ENCODE measurements around the gene GOLT1B. TPM values are rescaled to one million over a fixed set of nuclear protein-coding genes. Genes with fewer than 3 reads are reported as not detected.

GOLT1B gene, protein sequence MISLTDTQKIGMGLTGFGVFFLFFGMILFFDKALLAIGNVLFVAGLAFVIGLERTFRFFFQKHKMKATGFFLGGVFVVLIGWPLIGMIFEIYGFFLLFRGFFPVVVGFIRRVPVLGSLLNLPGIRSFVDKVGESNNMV
- 10.9 and 45.6 TPM in 2 replicates for total RNA-seq (ENCODE audit: low replicate concordance)

GRCh38 chr12:21501258-21502163 lies at the start of gene GOLT1B, which contains the start of gene RECQL:
TSS of gene GOLT1B (plus strand) at chr12:21501789. CDS start at chr12:21501924, 135 bp downstream.
TSS of gene RECQL (minus strand) at chr12:21501635. CDS start at chr12:21499570, 2,065 bp downstream.

DNA sequence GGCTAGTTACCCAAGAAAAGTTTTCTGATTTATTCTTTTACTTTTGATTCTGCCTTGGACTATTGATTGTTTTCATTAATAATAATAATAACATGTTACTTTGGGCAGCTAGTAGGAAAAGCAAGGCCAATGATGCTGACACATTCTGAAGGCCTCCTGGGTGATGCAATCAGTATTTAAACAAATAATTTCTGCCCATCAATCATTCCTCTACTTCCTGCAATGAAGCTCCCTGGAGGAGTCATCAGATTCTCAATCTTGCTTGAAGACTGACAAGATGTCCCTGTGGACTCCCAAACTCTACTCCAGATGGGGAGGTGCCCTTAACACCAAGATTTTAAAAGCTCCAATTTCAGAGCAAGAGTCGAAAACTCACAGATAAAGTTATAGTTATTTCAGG lies 24.5 kb downstream of the GOLT1B start, which contains the start of gene SPX:
SPX (plus strand) TSS at position 244 of the 400 bp plus-strand sequence. CDS start 177 bp downstream, outside the sequence.

Other genes starting within 250 kb of the GOLT1B start
- not detected in 2 replicates for gene SLCO1A2, start 166.9 kb upstream of the GOLT1B start, total RNA-seq (ENCODE audit: low replicate concordance)
- gene IAPP, start 128.9 kb upstream of the GOLT1B start, total RNA-seq (ENCODE audit: low replicate concordance) = not detected in 2 replicates
- 5.1 and 7.9 TPM in 2 replicates for gene PYROXD1, start 64.1 kb upstream of the GOLT1B start, total RNA-seq (ENCODE audit: low replicate concordance)
- 43.6 and 65.8 TPM in 2 replicates for gene RECQL, start 154 bp upstream of the GOLT1B start, total RNA-seq (ENCODE audit: low replicate concordance)
- gene SPX, start 24.5 kb downstream of the GOLT1B start, total RNA-seq (ENCODE audit: low replicate concordance) = 0.23 TPM in 1 of 2 replicates, not detected in the other
- gene GYS2, start 103.1 kb downstream of the GOLT1B start, total RNA-seq (ENCODE audit: low replicate concordance) = not detected in 2 replicates
- 514 and 731 TPM in 2 replicates for gene LDHB, start 156.1 kb downstream of the GOLT1B start, total RNA-seq (ENCODE audit: low replicate concordance)